Neural cell (in vitro differentiated cells): ENCODE measurements around the gene EDIL3.

Experiments
- CTCF ChIP-seq: fragments of 450-650 bp; IDR thresholded peaks from 2 replicates; pipeline ENCODE4 v1.5.1; 2014; ENCODE audit warnings: antibody characterized with exemption, mild to moderate bottlenecking, moderate library complexity; ENCODE audit not compliant: poor library complexity, severe bottlenecking
- EP300 ChIP-seq: fragments of 450-650 bp; conservative IDR thresholded peaks from 2 replicates; pipeline ENCODE4 v1.6.1; 2014; ENCODE audit warnings: antibody characterized with exemption, mild to moderate bottlenecking, moderate library complexity; ENCODE audit not compliant: poor library complexity, severe bottlenecking
- EZH2 ChIP-seq: fragments of 200-600, 300-800 bp; shearing (Covaris generic), sonication (generic); IDR thresholded peaks from 2 replicates; pipeline ENCODE4 v1.6.1; 2014; ENCODE audit warnings: antibody characterized with exemption, low read length, borderline replicate concordance, mild to moderate bottlenecking; ENCODE audit not compliant: insufficient read depth, poor library complexity, severe bottlenecking
- POLR2AphosphoS5 ChIP-seq: IDR thresholded peaks from 2 replicates; pipeline ENCODE4 v1.6.1; 2012
- REST ChIP-seq: IDR thresholded peaks from 2 replicates; pipeline ENCODE4 v1.6.1; 2012; ENCODE audit warnings: borderline replicate concordance

GRCh38 chr5:83914199-83914598, 470.5 kb downstream of the EDIL3 start:
- TF ChIP-seq EP300: no peak
- no peak for TF ChIP-seq CTCF
- no peak for TF ChIP-seq POLR2AphosphoS5
- no peak for TF ChIP-seq EZH2
- no peak for TF ChIP-seq REST
